Hematopoietic multipotent progenitor cell treated with erythropoietin and hydrocortisone succinate and interleukin-3 and kit ligand, for 8 days (in vitro differentiated cells): ENCODE results near the gene RBPJ.
"Not testable (repeated sequence)": the region's sequence is repeated elsewhere in the genome, so short reads cannot be mapped to it uniquely, and the experiment has no call there.

Experiments
- DNase-seq: peaks from one replicate; pipeline ENCODE4 v3.0.0-alpha.2; 2015

RBPJ gene

GRCh38 chr4:26343038-26343398 lies 22.2 kb downstream of the RBPJ start:
- no peak for DNase-seq

GRCh38 chr4:26344901-26345564 lies 24.2 kb downstream of the RBPJ start:
- DNase-seq = no peak

- DNase-seq = no peak
These were observed 24.7 kb downstream of the RBPJ start for GRCh38 chr4:26345565-26345938.

- peak; percentile 25 for DNase-seq
These were observed 25.4 kb downstream of the RBPJ start for GRCh38 chr4:26346203-26346620.

GRCh38 chr4:26349496-26349895 lies 28.7 kb downstream of the RBPJ start:
- no peak for DNase-seq

GRCh38 chr4:26351685-26352084 lies 30.9 kb downstream of the RBPJ start:
- no peak for DNase-seq

- DNase-seq = no peak
These were observed 33.7 kb downstream of the RBPJ start for GRCh38 chr4:26354491-26354890.

- DNase-seq = no peak
These were observed 34.7 kb downstream of the RBPJ start for GRCh38 chr4:26355392-26356052.

GRCh38 chr4:26356081-26356501 lies 35.3 kb downstream of the RBPJ start:
- DNase-seq = no peak

- DNase-seq = not testable (repeated sequence)
These were observed 38.7 kb downstream of the RBPJ start for GRCh38 chr4:26359521-26359920.

- DNase-seq = no peak
These were observed 39.5 kb downstream of the RBPJ start for GRCh38 chr4:26360273-26360672.

GRCh38 chr4:26360864-26361263 lies 40.0 kb downstream of the RBPJ start:
- DNase-seq = no peak

GRCh38 chr4:26361297-26361696 lies 40.5 kb downstream of the RBPJ start:
- DNase-seq = no peak

GRCh38 chr4:26362745-26363439 lies 42.1 kb downstream of the RBPJ start:
- DNase-seq = no peak

GRCh38 chr4:26365537-26366150 lies 44.8 kb downstream of the RBPJ start:
- peak; percentile 27 for DNase-seq

- DNase-seq = no peak
These were observed 47.0 kb downstream of the RBPJ start for GRCh38 chr4:26367811-26368210.

- no peak for DNase-seq
These were observed 47.9 kb downstream of the RBPJ start for GRCh38 chr4:26368685-26369084.

- no peak for DNase-seq
These were observed 48.3 kb downstream of the RBPJ start for GRCh38 chr4:26369132-26369531.

GRCh38 chr4:26369581-26369980 lies 48.8 kb downstream of the RBPJ start:
- DNase-seq = no peak

GRCh38 chr4:26372076-26372475 lies 51.3 kb downstream of the RBPJ start:
- DNase-seq = no peak

- peak; percentile 84 for DNase-seq
These were observed 51.8 kb downstream of the RBPJ start for GRCh38 chr4:26372525-26373172.

- no peak for DNase-seq
These were observed 54.7 kb downstream of the RBPJ start for GRCh38 chr4:26375551-26375950.
